MCF 10A (cell line): ENCODE results near the gene STXBP6. TPM values are rescaled to one million over a fixed set of nuclear protein-coding genes. Genes with fewer than 3 reads are reported as not detected.

Source experiments
- BruUV-seq: library from RNA; stranded (reverse); fragments of 400-500 nt; replicated peaks from 2 replicates; lab custom pipeline; 2021; lab: Mats Ljungman, UMichigan
- CTCF ChIA-PET: fragments of 300-600 bp; sonication (Branson Sonifier 250); formaldehyde crosslinking; extraction: SDS; loops from one replicate; lab custom pipeline; 2021; ENCODE audit warnings: antibody characterized with exemption, inconsistent platforms; lab: Yijun Ruan, JAX
- POLR2A ChIA-PET: fragments of 300-600, 350-650 bp; sonication (Branson Sonifier 250); formaldehyde crosslinking; extraction: SDS; loops from one replicate; lab custom pipeline; 2020; ENCODE audit warnings: antibody characterized with exemption, inconsistent platforms; lab: Yijun Ruan, JAX
- DNase-seq: peaks from one replicate; pipeline ENCODE4 v3.0.0-alpha.2; 2018; ENCODE audit not compliant: unreplicated experiment
- H3K27ac Mint-ChIP-seq: one replicate; pipeline ENCODE4 v1.8.0; 2022; ENCODE audit warnings: mild to moderate bottlenecking, low read depth, mixed read lengths; ENCODE audit not compliant: unreplicated experiment
- H3K27me3 Mint-ChIP-seq: one replicate; pipeline ENCODE4 v1.8.0; 2022; ENCODE audit warnings: mixed read lengths; ENCODE audit not compliant: insufficient read depth, unreplicated experiment
- H3K36me3 Mint-ChIP-seq: one replicate; pipeline ENCODE4 v1.8.0; 2022; ENCODE audit warnings: mild to moderate bottlenecking, moderate library complexity, mixed read lengths; ENCODE audit not compliant: insufficient read depth, unreplicated experiment
- H3K4me1 Mint-ChIP-seq: one replicate; pipeline ENCODE4 v1.8.0; 2022; ENCODE audit warnings: mixed read lengths; ENCODE audit not compliant: insufficient read depth, unreplicated experiment
- H3K4me3 Mint-ChIP-seq: one replicate; pipeline ENCODE4 v1.8.0; 2022; ENCODE audit warnings: mild to moderate bottlenecking, moderate library complexity, mixed read lengths; ENCODE audit not compliant: unreplicated experiment
- H3K9me3 Mint-ChIP-seq: one replicate; pipeline ENCODE4 v1.8.0; 2022; ENCODE audit warnings: mixed read lengths; ENCODE audit not compliant: unreplicated experiment
- CTCF ChIP-seq: fragments of 200-600 bp; IDR thresholded peaks from one replicate; pipeline ENCODE4 v1.8.0; 2022; ENCODE audit warnings: antibody characterized with exemption, mild to moderate bottlenecking; ENCODE audit not compliant: unreplicated experiment
- intact Hi-C: fragments of 100-400 bp; cut with micrococcal nuclease; formaldehyde crosslinking; loops from 2 replicates; pipeline ENCODE4 v1.14.1; 2022
- total RNA-seq: library from RNA; stranded (reverse); gene quantifications from 2 replicates; pipeline ENCODE4 v1.2.3, GENCODE V29; 2022

Gene STXBP6
- total RNA-seq, 1 experiment from 2014 or later: not detected

GRCh38 chr14:24766434-24766833, 283.5 kb downstream of the STXBP6 start:
- no TSS peak for BruUV-seq
- no peak for DNase-seq
- no peak overlapping the region for H3K4me3 Mint-ChIP-seq
- no peaks in the 10 kb centered on the region for H3K9me3 Mint-ChIP-seq
- CTCF ChIA-PET: no interaction called here
- no peak overlapping the region for H3K27ac Mint-ChIP-seq
- intact Hi-C loops: no loop called here
- no peak for TF ChIP-seq CTCF
- no peaks in the 10 kb centered on the region for H3K4me1 Mint-ChIP-seq
- H3K36me3 Mint-ChIP-seq: no peaks in the 10 kb centered on the region
- H3K27me3 Mint-ChIP-seq: peaks cover 10% of the 10 kb centered on the region
- POLR2A ChIA-PET: no interaction called here

GRCh38 chr14:24761141-24761540, 288.8 kb downstream of the STXBP6 start:
- H3K36me3 Mint-ChIP-seq: no peaks in the 10 kb centered on the region
- no peaks in the 10 kb centered on the region for H3K4me1 Mint-ChIP-seq
- H3K4me3 Mint-ChIP-seq: no peak overlapping the region
- DNase-seq: no peak
- H3K27me3 Mint-ChIP-seq: peaks cover 12% of the 10 kb centered on the region
- no peak for TF ChIP-seq CTCF
- H3K9me3 Mint-ChIP-seq: no peaks in the 10 kb centered on the region
- ChIA-PET CTCF (no interaction called here), POLR2A (no interaction called here)
- intact Hi-C loops: no loop called here
- no peak overlapping the region for H3K27ac Mint-ChIP-seq
- no TSS peak for BruUV-seq
